NCI-H1694 (cell line): ENCODE measurements around the gene HSPA4L.

ENCODE experiments used
- DNase-seq: peaks from one replicate; lab custom pipeline; 2025; lab: John Stamatoyannopoulos, UW

HSPA4L gene

DNA sequence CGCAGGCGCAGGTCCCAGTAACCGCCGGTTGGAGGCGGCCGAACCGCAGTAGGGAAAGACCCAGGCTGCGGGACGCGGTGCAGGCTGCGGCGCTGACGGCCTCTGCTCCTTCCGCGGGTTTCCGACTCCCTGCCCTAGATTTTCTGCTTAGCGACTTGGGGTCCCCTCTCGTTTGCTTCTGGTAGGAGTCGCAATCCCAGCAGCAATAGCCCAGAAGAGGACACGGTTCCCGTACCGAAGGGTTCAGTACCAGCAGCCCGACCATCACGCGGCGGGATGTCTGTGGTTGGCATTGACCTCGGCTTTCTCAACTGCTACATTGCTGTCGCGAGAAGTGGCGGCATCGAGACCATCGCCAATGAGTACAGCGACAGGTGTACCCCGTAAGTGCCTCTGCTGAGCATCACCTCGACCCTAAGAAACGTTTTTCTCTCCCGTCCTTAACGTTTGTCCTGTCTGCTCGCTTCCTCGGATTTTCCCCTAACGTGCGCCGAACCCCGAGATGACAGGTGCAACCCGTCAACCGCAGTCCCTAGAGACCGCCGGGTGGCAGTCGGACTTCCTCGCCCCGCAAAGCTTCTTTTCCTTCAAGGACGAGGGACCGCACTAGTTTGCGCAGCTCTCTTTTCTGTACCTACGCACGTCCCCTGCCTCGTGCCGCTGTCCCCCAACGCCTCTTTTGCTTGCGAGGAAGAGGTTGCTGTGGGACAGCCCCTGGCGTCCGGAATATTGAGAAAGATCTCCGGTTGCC is at the start of gene HSPA4L:
Gene HSPA4L, plus strand, starts transcription at position 48 of the 751 bp plus-strand sequence. Its CDS starts 229 bp downstream, at position 277.
- peak; percentile 50 for DNase-seq

DNA sequence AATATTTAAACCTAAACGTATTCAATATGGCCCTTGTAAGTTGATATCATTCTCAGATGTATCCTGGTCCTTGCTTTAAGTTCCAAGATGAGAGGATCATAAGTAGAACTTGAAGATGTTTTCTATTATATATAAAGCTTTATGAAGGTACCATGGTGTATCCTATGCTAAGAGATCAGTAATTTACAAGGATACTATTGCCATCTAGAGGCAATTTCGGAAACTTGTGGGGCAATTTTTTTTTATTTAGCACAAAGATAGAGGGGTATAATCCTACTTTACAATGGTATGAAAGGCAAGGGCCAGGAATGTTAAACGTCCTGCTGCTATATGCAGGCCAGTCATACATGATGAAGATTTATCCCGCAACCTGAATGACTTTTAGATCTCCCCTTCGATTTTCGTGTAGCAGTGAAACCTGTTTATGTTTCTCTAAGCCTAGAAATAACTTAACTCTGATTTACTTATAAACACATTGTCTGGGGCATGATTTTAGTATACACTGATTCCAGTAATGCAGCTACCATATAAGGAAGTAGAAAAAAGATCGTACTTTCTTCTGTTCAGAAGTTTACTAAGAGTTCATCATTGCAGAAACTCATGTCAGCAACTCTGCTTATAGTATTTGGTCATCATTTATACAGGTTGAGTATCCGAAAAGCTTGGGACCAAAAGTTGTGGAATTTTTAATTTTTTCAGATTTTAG is 49.3 kb upstream of the HSPA4L start:
- DNase-seq: peak; percentile 6

DNA sequence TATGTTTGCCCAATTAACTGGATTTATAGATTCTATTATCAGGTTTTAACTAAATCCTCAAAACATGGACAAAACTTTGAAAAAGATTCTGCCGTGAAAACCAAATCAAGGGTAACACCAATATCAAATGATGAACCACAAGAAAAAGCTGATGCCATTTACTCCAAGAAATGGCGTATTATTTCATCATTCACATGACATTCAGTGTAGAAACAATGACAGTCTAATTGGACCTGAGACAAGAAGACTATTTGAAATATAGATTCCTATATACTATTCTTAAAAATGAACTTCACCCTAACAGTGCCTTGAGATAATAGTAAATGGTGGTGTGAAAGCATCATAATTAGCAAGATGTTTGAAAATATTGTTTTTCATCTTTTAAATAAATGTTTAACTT is 47.1 kb upstream of the HSPA4L start:
- no peak for DNase-seq

DNA sequence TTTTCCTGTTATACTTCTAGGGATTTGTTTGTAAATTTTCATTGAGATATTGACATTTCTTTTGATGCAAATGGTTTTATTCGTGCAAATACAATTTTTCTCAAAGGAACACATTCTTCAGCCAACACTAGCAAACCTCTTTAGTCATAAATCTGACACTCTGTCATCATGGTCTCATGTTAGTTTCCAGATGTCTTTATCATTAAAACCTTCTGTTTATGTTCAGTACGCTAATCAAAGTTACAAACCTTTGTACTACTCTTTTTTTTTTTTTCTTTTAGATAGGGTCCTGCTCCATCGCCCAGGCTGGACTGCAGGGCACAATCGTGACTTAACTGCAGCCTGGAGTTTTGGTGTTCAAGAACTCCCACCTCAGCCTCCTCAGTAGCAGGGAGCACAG is 44.8 kb upstream of the HSPA4L start:
- no peak for DNase-seq

DNA sequence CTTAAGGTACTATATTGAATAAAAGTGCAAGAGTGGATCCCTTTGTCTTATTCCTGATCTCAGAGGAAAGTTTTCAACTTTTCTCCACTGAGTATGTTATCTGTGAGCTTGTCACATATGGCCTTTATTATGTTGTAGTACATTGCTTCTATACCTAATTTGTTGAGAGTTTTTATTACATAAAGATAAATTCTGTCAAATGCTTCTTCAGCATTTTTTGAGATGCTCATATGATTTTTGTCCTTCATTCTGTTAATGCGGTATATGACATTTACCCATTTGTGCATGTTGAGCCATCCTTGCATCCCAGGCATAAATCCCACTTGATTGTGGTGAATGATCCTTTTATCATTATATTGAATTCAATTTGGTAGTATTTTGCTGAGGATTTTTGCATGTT is 40.9 kb upstream of the HSPA4L start:
- DNase-seq: no peak

DNA sequence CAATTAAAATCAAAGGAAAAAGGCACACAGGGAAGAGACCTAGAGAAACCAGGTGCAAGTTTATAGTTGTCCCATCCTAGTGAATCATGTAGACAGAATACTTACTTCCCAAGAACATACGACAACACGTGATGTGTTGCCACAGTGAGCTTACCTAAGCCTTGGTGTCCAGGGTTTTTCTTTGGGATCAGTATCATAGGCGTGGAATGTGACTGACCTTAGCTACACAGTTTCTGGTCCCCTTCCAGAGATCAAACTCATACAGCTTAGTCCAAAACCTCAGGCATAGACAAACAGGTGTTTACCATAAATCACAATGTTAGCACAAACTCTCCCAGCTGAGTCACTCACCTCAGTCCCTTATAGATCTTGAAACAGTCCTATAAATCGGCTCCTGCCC is 34.2 kb upstream of the HSPA4L start:
- no peak for DNase-seq

DNA sequence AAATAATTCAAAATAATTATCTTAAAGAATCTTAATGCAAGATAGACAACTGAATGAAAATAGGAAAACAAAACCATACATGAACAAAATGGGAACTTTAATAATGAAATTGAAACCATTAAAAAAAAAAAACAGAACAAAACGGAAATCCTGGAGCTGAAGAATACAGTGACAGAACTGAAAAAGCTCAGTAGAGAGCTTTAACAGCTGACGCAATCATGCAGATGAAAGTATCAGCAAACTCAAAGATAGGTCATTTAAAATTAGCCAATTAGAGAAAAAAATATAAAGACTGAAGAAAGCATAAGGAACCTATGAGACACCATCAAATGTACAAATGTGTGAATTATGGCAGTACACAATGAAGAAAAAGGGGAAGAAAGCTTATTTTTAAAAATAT is 33.2 kb upstream of the HSPA4L start:
- DNase-seq: no peak

DNA sequence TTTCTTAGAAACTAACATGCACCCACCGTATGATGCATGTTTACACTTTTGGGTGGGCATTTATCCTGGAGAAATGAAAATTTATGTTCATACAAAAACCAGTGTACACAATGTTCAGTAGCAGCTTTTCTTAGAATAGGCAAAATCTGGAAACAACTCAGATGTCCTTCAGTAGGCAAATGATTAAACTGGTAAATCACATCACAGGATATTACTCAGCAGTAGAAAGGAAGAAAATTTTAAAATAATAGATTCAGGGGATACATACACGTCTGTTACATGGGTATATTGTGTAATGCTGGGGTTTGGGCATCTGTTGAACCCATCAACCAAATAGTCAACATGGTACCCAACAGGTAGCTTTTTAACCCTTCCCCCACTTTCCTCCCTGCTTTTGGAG is 25.2 kb upstream of the HSPA4L start:
- no peak for DNase-seq

DNA sequence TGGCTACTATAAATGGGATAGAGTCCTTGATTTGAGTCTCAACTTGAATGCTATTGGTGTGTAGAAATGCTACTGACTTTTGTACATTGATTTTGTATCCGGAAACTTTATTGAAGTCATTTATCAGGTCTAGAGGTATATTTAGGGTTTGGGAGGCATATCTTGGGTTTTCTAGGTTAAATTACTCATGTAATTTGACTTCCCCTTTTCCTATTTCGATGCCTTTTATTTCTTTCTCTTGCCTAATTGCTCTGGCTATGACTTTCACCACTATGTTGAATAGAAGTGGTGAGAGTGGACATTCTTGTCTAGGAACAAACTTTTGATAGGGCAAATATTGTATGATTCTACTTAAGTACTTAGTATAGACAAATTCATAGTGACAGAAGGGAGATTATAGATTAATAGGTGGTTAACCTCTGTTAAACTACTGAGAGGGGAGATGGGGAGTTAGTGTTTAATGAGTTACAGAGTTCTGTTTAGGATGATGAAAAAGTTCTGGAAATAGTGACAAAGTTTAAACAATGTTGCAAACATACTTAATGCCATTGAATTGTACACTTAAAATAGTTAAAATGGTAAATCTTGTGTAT is 22.8 kb upstream of the HSPA4L start:
- no peak for DNase-seq

DNA sequence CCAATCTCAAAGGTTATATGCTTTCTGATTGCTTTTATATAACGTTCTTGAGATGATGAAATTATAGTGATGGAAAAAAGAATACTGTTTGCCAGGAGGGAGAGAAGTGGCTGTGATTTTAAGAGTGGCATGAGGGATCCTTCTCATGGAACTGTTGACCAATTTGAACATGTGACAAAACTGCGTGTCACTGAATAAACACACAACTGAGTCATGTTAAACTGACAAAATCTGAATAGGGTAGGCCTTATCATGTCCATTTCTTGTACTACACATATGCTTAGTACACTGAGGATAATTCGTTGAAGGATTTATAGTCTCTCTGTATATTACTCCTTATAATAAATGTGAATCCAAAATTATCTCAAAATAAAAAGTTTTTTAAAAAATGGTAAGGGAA is 22.2 kb upstream of the HSPA4L start:
- no peak for DNase-seq

DNA sequence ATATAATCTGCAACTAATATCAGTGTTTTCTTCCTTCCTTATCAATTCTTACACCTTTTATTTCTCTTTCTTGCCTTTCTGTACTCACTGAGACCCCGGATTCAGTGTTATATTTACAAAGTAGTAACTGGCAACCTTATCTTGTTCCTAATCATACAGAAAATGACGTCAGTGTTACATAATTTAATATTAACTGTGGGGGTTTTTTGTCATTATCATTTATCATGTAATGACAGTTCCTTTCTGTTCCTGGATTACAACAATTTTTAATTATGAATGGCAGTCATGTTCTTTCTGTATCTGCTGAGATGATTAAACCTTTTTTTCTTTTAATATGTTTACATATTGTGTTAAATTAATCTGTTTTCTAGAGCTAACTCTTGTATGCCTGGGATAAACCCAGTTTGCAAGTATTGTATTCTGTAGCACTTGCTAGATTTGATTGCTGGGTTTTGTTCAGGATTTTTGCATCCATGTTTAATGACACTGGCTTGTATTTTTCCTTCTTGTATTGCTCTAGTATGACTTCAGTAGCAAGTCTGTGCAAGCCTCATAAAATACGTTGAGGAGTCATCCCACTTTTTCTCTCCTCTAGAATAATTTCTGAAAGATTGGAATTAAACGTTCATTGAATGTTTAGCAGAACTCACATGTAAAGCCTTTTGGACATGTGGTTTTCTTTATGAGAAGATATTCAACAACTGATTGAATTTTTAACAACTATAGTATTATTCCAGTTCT is 10.4 kb upstream of the HSPA4L start:
- no peak for DNase-seq

DNA sequence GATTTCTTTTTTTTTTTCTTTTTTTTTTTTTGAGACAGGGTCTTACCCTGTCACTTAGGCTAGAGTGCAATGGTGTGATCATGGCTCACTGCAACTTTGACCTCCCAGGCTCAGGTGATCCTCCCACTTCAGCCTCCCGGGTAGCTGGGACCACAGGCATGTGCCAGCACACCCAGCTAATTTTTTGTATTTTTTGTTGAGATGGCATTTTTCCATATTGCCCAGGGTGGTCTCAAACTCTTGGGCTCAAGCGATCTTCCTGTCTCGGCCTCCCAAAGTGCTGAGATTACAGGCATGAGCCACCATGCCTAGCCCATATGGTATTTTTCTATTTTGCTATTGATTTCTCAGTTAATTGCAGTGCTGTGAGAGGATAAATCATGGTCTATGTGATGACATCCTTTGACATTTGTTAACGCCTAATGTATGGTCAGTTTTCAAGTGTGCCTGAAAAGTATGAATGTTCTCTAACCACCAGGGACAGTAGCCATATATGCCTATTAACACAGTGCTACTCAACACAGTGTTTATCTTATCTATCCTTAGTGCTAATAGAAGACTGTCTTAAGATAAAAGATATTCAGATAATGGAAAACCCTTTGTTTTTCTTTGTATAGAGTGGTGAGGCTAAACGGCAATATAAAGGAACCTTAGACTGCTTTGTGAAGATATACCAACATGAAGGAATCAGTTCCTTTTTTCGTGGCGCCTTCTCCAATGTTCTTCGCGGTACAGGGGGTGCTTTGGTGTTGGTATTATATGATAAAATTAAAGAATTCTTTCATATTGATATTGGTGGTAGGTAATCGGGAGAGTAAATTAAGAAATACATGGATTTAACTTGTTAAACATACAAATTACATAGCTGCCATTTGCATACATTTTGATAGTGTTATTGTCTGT is 9.1 kb upstream of the HSPA4L start:
- no peak for DNase-seq

DNA sequence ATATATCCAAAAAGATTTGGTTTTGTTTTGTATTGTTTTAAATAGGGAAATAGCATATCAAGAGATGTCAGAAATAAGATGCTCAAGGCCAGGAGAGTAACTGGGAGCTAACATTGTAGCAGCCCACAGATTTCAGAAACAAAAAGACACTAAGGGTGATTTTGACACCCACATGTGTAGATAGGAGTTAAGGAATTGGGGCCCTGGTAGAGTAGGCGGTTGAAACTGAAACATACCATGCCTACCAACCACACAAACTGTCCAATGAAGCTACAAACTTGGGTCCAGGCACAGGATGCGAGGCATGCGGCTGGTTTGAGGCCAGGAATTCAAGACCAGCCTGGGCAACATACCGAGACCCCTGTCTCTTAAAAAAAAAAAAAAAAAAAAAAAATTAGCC is 6.3 kb upstream of the HSPA4L start:
- DNase-seq: no peak

DNA sequence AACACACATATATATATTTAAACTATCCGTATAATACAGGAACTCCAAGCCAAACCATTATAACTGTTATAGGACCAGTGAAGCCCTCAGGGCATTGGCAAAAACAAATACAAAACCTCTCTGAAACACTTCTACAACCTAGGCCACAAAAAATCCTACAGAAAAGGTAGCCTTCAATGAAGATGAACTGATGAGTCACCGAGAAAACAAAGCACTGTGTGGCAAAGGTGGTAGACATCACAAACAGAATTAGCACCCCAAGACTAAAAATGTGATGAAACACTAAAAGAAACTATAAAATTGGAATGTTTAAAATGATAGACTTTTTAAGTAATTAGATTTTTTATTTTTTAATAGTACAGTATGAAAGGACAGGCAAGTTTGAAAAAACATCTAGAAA is 5.5 kb upstream of the HSPA4L start:
- DNase-seq: no peak

DNA sequence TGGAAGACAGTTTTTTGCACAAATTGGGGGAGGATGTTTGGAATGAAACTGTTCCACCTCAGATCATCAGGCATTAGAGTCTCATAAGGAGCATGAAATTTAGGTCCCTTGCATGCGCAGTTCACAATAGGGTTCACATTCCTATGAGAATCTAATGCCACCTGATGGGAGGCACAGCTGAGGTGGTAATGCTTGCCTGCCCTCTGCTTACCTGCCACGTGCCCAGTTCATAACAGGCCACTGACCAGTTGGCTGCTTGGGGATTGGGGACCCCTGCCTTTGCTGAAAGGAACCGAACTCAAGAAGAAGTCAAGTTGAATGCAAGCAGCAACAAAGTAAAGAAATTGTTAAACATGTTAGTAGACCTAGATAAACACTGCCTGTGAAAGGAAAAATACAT is 4.6 kb upstream of the HSPA4L start:
- DNase-seq: no peak

DNA sequence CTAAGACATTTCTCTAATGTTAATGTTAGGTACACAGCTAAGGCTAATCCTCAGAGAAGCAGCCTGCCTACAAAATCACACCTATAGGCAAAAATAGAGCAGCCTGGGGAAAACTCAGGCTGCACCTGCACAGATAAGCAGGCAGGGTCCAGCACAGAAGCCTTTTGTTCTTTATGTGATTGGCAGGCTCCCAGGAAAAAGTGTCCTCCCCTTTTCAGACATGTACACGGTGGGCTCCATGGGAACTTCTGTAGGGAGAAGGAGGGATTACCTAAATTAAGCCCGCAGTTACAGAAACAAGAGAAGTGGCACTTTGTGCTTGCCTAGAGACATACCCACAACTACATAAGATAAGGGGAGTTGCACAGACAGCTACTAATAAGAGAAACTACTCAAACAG is 4.0 kb upstream of the HSPA4L start:
- no peak for DNase-seq

DNA sequence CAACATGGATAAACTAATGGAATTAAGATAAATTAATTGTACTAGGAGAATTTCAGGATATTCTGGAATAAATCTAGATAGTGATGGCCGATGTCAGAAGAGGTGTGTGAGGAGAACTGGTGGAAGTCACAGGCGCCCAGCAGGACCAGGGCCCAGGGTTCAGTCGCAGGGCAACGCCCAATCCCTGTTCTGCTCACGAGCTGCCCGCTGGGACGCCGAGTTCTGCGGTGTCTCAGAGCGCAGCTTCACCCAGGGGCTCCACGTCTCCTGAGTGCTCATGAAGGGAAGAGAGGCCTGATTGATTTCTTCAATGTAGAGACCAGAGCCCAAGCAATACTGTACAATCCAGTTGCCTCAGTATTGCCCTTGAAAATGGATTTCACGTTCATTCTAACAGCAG is 1.5 kb upstream of the HSPA4L start:
- DNase-seq: no peak

DNA sequence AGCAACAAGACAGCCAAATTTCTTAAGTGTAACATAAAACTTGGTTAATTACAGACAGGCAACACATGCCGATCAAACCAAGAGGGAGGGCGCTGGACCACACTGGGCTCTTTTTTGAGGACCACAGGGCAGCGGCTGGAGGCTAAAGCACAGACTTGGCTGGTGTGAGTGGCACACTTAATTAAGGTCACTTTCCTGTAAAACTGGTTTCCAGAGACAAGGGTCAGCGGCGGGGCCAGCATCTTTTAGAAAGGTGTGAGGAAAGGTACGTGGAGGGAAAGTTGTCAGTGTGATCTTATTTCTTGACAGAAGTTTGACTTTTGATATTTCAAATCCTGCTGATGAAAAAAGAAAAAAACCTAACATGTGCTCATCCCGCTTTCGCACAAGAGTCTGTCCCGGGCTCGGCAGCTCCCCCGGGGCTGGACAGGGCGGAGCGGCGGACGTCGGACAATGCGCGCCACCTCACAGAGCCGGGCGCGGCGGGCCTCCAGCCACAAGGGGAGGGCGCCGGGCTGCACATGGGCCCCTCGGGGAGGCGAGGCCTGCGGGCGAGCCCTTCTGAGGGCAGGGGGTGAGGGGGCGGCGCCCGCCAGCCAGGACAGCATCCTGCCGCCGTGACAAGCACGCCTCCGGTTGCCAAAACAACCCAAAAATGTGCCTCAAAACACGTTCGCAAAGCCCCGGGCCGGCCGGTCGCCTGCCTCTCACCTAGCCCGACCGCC is 660 bp upstream of the HSPA4L start:
- DNase-seq: no peak

DNA sequence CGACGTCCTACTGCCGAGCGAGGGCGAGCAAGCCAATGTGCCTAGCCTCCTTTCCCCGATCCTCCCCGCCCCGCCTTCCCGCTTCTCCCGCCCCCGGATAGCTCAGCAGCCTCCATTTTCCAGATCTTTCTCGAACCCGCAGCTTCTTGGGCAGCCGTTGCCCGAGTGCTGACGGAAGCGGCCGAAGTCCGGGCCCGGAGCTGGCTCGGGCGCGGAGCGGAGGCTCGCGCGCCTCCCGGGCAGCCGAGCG is 172 bp upstream of the HSPA4L start:
- no peak for DNase-seq

DNA sequence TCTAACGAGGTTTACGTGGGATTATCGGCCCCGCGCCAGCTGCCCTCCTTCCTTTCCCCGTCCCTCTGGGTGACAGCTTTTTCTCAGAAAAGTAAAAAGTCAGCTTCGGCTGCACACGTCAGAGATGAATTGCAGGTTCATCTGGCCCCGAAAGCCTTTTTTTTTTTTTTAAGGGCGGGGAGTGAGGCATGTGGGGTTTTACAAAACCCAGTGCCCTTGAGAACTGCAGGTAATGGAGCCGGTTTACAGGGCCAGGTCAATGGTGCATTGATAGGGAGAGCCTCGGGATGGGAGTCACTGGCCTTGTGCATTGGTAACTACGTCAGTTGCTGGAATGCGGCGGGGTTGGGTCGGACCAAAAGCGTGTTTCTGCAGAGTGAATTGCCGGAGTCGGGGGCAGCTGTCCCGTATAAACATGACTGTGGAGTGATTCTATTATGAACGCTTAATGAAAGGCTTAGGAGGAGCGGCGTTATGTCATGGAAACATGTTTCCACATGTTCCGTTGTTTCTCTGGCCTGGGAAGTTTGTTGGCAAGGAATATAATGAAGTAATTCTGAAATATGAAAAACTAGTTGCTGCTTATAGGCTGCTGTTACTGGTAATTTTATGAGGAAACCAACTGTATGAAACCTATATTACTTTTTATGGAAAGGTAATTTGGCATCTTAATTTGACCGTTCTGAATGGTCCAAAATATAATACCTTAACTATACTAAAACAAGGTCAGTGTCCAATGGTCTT is 1.1 kb downstream of the HSPA4L start:
- DNase-seq: no peak
